ENCODE measurements around the gene KRT15. TPM values are rescaled to one million over a fixed set of nuclear protein-coding genes. Genes with fewer than 3 reads are reported as not detected.

KRT15 gene
- total RNA-seq, 6 experiments from 2014 or later: not detected

DNA sequence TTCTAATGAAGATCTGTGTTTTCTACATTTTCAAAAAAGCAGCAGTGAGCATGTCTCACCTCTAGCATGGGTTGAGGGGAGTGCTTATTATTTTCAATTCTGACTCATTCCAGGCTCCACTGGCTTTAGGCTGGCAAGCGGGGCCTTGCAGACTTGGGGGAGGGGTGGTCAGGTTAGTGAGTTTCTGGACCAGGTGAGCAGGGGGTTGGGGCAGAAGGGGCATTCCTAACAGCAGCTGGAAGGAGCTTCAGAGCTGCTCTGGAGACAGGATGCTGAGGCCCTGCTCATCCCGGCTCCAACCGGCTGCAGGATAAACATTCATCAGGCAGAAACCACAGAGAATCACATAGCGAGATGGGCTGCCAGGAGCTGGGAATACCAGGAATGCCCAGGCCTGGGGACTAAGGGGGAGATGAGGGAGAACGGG is 19.9 kb upstream of the KRT15 start:
- Histone ChIP-seq H3K27ac (no peak overlapping the region), H3K36me3 (no peaks in the 10 kb centered on the region), H3K27me3 (no peaks in the 10 kb centered on the region), H3K4me1 (no peaks in the 10 kb centered on the region), H3K9me3 (no peaks in the 10 kb centered on the region), H3K4me3 (no peak overlapping the region)
- ATAC-seq (no peak), DNase-seq (no peak)
- TF ChIP-seq, protein P1, sequence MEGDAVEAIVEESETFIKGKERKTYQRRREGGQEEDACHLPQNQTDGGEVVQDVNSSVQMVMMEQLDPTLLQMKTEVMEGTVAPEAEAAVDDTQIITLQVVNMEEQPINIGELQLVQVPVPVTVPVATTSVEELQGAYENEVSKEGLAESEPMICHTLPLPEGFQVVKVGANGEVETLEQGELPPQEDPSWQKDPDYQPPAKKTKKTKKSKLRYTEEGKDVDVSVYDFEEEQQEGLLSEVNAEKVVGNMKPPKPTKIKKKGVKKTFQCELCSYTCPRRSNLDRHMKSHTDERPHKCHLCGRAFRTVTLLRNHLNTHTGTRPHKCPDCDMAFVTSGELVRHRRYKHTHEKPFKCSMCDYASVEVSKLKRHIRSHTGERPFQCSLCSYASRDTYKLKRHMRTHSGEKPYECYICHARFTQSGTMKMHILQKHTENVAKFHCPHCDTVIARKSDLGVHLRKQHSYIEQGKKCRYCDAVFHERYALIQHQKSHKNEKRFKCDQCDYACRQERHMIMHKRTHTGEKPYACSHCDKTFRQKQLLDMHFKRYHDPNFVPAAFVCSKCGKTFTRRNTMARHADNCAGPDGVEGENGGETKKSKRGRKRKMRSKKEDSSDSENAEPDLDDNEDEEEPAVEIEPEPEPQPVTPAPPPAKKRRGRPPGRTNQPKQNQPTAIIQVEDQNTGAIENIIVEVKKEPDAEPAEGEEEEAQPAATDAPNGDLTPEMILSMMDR (IDR thresholded peaks at IDR 0.05): no peak
- TF ChIP-seq POLR2A (IDR thresholded peaks at IDR 0.05): no peak
- WGBS (ENCODE audit: insufficient coverage, low coverage, low lambda C conversion rate, missing lambda C conversion rate): 63% methylated on average over 3 of the region's 5 CpGs
- intact Hi-C loops (cut with DNase I): no loop called here

DNA sequence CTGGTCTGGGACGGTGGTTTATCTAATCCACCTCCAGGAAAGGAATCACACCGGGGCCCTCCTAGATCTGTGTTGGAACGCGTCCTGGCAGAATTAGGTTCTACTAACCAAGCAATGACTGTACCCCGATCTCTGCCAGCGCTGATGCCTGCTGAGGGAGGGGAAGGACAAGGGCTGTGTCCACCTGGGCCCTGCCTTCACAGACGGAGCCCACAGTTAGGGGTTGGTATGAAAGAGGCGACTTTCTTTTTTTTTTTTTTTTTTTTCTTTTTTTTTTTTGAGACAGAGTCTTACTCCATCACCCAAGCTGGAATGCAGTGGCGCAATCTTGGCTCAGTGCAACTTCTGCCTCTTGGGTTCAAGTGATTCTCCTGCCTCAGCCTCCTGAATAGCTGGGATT is 19.3 kb upstream of the KRT15 start:
- no peak for ATAC-seq
- intact Hi-C loops (cut with DNase I): no loop called here
- Histone ChIP-seq H3K9me3 (no peaks in the 10 kb centered on the region), H3K36me3 (no peaks in the 10 kb centered on the region), H3K27me3 (no peaks in the 10 kb centered on the region), H3K4me3 (no peak overlapping the region), H3K4me1 (no peaks in the 10 kb centered on the region), H3K27ac (no peak overlapping the region)
- DNase-seq: no peak
- WGBS (ENCODE audit: insufficient coverage, low coverage, low lambda C conversion rate, missing lambda C conversion rate): no CpG with 5 or more reads among the region's 9 CpGs
- no peak for TF ChIP-seq POLR2A (IDR thresholded peaks at IDR 0.05)
- TF ChIP-seq, protein P1 (IDR thresholded peaks at IDR 0.05): no peak

DNA sequence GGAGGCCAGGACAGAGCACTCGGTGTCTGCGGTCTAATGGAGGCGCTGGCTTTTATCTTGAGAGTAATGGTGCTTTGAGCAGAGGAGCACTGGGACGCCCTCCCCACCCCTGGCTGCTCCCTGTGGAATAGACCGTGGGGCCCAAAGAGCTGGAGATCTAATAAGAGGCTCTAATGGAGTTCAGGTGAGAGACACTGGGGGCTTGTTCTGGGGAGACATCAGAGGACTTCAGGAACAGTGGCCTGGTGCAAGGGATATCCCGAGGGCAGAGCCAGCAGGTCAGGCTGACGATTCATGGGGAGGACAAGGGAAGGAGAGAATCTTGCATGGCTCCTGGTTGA is 18.9 kb upstream of the KRT15 start:
- intact Hi-C loops (cut with DNase I): no loop called here
- Histone ChIP-seq H3K9me3 (no peaks in the 10 kb centered on the region), H3K4me1 (no peaks in the 10 kb centered on the region), H3K27me3 (no peaks in the 10 kb centered on the region), H3K36me3 (no peaks in the 10 kb centered on the region), H3K27ac (no peak overlapping the region), H3K4me3 (no peak overlapping the region)
- ATAC-seq (no peak), DNase-seq (no peak)
- 53% methylated on average over 3 of the region's 7 CpGs for WGBS (ENCODE audit: insufficient coverage, low coverage, low lambda C conversion rate, missing lambda C conversion rate)
- TF ChIP-seq, protein P1 (IDR thresholded peaks at IDR 0.05): no peak

DNA sequence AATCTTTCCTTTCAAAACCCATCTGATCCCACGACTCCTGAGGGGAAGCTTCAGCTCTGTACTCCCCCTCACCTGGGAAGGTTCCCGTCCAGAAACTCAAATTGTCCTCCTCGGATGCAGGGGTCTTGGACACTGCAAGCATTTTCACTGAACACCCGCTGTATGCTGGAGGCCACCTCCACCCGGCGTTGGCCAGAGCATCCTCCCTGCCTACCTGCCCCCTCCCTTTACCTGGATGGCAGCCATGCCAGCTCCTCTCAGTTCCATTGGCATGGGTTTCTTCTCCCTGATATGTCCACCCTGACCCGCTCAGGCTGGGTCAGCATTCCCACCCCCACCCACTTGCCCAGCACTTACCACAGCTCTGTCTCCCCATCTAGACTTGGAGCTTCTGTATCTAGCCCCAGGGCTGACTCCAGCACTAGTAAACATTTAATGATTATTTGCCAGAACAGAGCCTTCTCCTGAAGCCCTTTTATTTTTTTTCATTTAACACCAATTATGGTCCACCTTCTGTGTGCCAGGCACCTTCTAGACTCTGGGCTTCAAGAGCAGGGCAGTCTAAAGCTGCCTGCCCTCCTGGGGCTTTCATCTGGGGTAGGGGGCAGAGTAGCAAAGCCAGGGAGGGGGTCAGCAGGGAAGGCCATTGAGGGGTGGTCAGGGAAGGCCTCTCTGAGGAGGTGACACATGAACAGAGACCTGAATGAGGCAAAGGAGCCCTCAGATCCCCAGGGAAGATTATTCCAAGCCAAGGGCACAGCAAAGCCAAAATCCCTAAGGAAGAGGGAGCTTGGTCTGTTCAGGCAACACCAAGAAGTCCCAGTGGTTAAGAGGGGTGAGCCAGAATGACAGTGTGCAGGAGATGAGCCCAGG is 18.3 kb upstream of the KRT15 start:
- no peak for TF ChIP-seq POLR2A (IDR thresholded peaks at IDR 0.05)
- TF ChIP-seq, protein P1 (IDR thresholded peaks at IDR 0.05): no peak
- Histone ChIP-seq H3K9me3 (no peaks in the 10 kb centered on the region), H3K27ac (no peak overlapping the region), H3K27me3 (no peaks in the 10 kb centered on the region), H3K4me1 (no peaks in the 10 kb centered on the region), H3K4me3 (no peak overlapping the region), H3K36me3 (no peaks in the 10 kb centered on the region)
- intact Hi-C loops (cut with DNase I): no loop called here
- ATAC-seq (no peak), DNase-seq (no peak)
- WGBS (ENCODE audit: insufficient coverage, low coverage, low lambda C conversion rate, missing lambda C conversion rate): 58% methylated on average over 3 of the region's 7 CpGs

All from right lobe of liver (tissue), 6 donors.